ENCODE measurements around the gene CYSRT1.
"Not testable (repeated sequence)": the region's sequence is repeated elsewhere in the genome, so short reads cannot be mapped to it uniquely, and the experiment has no call there.

Gene CYSRT1

DNA sequence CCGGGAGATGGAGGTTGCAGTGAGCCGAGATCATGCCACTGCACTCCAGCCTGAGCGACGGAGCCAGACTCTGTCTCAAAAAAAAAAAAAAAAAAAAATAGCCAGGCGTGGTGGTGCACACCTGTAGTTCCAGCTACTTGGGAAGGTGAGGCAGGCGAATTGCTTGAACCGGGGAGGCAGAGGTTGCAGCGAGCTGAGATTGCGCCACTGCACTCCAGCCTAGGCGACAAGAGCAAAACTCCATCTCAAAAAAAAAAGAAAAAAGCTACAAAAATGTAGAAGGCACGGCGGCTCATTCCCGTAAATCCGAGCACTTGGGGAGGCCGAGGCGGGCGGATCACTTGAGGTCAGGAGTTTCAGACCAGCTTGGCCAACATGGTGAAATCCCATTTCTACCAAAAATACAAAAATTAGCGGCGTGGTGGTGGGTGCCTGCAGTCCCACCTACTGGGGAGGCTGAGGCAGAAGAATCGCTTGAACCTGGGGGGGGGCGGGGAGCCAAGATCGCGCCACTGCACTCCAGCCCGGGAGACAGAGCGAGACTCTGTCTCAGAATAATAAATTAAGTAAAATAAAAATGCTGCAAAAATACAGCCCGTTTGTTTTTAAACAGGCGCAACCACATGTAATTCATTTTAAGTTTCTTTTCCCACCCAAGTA lies 14.7 kb downstream of the CYSRT1 start:
- peak overlapping the region; percentile 72 to 94 for H3K9ac ChIP-seq (ENCODE audit: low read depth in 1 of 2, low read length in 2 of 2)
- peaks cover 52 to 60% of the 10 kb centered on the region in 2 donors for H3K4me1 ChIP-seq (ENCODE audit: control insufficient read depth in 2 of 2, insufficient read depth in 2 of 2, low read length in 2 of 2)
- H3K27ac ChIP-seq (ENCODE audit: low read depth in 2 of 2, low read length in 2 of 2), result peak overlapping the region; percentile 99
- not testable (repeated sequence) for H3K27me3 ChIP-seq (ENCODE audit: control insufficient read depth in 2 of 2, insufficient read depth in 2 of 2, low read length in 2 of 2); H3K9me3 ChIP-seq (ENCODE audit: control insufficient read depth in 2 of 2, low read length in 2 of 2)
- peak overlapping the region; percentile 71 to 78 for H3K4me3 ChIP-seq (ENCODE audit: low read length in 2 of 2)
- H3K36me3 ChIP-seq (ENCODE audit: control insufficient read depth in 2 of 2, insufficient read depth in 2 of 2, low read length in 2 of 2), result peaks cover 14 to 19% of the 10 kb centered on the region in 2 donors

DNA sequence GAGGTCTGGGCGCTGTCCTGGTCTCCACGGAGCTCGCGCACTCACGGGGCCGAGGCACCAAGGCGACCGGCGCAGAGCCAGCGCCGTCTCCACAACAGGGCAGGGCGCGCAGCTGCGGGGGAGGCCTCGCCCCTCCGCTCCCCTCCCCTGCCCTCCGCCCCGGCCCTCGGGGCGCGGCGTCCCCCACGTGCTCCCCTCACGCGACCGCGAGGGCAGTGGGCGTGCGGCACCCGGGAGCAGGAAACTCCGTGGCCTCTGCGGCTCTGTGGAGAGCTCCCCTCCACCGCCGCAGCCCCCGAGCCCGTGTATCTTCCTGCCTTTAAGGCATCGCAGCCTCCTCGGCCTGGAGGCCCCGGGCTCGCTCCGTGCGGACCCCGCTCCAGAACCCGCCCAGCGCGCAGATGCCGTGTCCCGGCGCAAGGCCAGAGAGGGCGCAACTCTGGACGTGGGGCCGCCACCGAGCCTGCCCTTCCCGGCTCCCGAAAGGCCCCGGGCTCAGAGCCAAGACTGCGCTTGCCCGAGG lies 15.4 kb downstream of the CYSRT1 start:
- no peaks in the 10 kb centered on the region for H3K27me3 ChIP-seq (ENCODE audit: control insufficient read depth in 2 of 2, insufficient read depth in 2 of 2, low read length in 2 of 2)
- H3K4me3 ChIP-seq (ENCODE audit: low read length in 2 of 2), result peak overlapping the region; percentile 71 to 78
- peak overlapping the region; percentile 99 for H3K27ac ChIP-seq (ENCODE audit: low read depth in 2 of 2, low read length in 2 of 2)
- peak overlapping the region; percentile 72 to 94 for H3K9ac ChIP-seq (ENCODE audit: low read depth in 1 of 2, low read length in 2 of 2)
- peaks cover 52 to 60% of the 10 kb centered on the region in 2 donors for H3K4me1 ChIP-seq (ENCODE audit: control insufficient read depth in 2 of 2, insufficient read depth in 2 of 2, low read length in 2 of 2)
- H3K9me3 ChIP-seq (ENCODE audit: control insufficient read depth in 2 of 2, low read length in 2 of 2), result no peaks in the 10 kb centered on the region
- peaks cover 14 to 19% of the 10 kb centered on the region in 2 donors for H3K36me3 ChIP-seq (ENCODE audit: control insufficient read depth in 2 of 2, insufficient read depth in 2 of 2, low read length in 2 of 2)

DNA sequence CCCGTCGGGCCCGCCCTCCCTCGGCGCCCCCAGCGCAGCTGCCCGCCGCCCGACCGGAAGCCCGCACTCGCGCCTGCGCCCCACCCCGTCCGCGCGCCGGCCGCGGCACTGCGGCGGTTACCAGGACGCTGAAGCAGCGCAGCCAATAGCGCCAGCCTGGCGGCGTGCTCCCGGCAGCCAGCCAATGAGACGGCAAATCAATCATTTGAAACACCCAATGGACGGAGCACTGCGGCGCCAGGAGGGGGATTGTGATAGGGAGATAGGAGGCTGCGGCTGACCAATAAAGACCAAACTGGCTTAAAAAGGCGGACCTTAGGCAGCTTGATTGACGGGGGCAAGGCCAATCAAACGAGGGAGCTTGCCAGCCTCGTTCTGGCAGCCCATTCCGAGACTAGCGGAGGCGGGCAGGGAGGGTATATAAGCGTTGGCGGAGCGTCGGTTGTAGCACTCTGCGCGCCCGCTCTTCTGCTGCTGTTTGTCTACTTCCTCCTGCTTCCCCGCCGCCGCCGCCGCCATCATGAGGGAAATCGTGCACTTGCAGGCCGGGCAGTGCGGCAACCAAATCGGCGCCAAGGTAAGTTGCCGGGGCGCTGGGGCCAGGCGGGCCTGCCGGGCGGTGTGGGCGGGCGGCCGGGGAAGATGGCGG lies 16.0 kb downstream of the CYSRT1 start, which contains the start of gene TUBB4B:
TUBB4B (plus strand) TSS at position 447 of the 649 bp plus-strand sequence; CDS start at position 521, 74 bp downstream.
- Histone ChIP-seq H3K27ac (ENCODE audit: low read depth in 2 of 2, low read length in 2 of 2) (peak within 1 kb of the TSS; percentile 99), H3K4me3 (ENCODE audit: low read length in 2 of 2) (peak within 1 kb of the TSS; percentile 75 to 85), H3K9ac (ENCODE audit: low read depth in 1 of 2, low read length in 2 of 2) (peak within 1 kb of the TSS; percentile 72 to 94), H3K36me3 (ENCODE audit: control insufficient read depth in 2 of 2, insufficient read depth in 2 of 2, low read length in 2 of 2) (peaks cover 14 to 19% of the 10 kb centered on the region in 2 donors), H3K27me3 (ENCODE audit: control insufficient read depth in 2 of 2, insufficient read depth in 2 of 2, low read length in 2 of 2) (no peaks in the 10 kb centered on the region), H3K9me3 (ENCODE audit: control insufficient read depth in 2 of 2, low read length in 2 of 2) (no peaks in the 10 kb centered on the region), H3K4me1 (ENCODE audit: control insufficient read depth in 2 of 2, insufficient read depth in 2 of 2, low read length in 2 of 2) (peaks cover 52 to 60% of the 10 kb centered on the region in 2 donors)

DNA sequence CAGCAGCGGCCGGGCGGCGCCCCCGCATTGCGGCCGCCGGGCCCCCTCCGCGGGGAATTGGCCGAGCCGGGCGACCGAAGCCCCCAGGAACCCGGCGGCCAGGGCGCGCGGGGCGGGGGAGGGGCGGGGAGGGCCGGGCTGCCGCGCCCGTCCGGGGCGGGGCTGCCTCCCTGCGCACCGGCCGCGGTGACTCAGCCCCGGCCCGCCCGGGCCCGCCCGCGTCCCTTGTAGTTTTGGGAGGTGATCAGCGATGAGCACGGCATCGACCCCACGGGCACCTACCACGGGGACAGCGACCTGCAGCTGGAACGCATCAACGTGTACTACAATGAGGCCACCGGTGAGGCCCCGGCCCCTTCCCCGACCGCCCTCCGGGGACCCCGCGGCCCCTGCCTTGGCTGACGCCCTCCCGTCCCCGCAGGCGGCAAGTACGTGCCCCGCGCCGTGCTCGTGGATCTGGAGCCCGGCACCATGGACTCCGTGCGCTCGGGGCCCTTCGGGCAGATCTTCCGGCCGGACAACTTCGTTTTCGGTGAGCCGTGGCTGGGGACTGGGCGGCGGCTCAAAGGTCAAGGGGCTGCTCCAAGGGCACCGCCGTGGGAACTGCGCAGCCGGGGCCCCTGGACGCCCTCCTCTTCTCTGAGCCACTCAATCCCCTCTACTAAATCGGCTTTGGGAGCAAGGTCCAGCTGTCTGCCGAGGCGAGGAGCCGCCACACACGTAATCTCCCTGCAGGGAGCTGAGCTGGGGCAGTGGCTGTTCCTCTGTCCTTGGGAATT lies 16.7 kb downstream of the CYSRT1 start:
- Histone ChIP-seq H3K4me3 (ENCODE audit: low read length in 2 of 2) (peak overlapping the region; percentile 75 to 85), H3K4me1 (ENCODE audit: control insufficient read depth in 2 of 2, insufficient read depth in 2 of 2, low read length in 2 of 2) (peaks cover 47 to 58% of the 10 kb centered on the region in 2 donors), H3K27me3 (ENCODE audit: control insufficient read depth in 2 of 2, insufficient read depth in 2 of 2, low read length in 2 of 2) (no peaks in the 10 kb centered on the region), H3K9ac (ENCODE audit: low read depth in 1 of 2, low read length in 2 of 2) (peak overlapping the region; percentile 72 to 93), H3K27ac (ENCODE audit: low read depth in 2 of 2, low read length in 2 of 2) (peak overlapping the region; percentile 92 to 95), H3K9me3 (ENCODE audit: control insufficient read depth in 2 of 2, low read length in 2 of 2) (no peaks in the 10 kb centered on the region), H3K36me3 (ENCODE audit: control insufficient read depth in 2 of 2, insufficient read depth in 2 of 2, low read length in 2 of 2) (peaks cover 14 to 19% of the 10 kb centered on the region in 2 donors)

DNA sequence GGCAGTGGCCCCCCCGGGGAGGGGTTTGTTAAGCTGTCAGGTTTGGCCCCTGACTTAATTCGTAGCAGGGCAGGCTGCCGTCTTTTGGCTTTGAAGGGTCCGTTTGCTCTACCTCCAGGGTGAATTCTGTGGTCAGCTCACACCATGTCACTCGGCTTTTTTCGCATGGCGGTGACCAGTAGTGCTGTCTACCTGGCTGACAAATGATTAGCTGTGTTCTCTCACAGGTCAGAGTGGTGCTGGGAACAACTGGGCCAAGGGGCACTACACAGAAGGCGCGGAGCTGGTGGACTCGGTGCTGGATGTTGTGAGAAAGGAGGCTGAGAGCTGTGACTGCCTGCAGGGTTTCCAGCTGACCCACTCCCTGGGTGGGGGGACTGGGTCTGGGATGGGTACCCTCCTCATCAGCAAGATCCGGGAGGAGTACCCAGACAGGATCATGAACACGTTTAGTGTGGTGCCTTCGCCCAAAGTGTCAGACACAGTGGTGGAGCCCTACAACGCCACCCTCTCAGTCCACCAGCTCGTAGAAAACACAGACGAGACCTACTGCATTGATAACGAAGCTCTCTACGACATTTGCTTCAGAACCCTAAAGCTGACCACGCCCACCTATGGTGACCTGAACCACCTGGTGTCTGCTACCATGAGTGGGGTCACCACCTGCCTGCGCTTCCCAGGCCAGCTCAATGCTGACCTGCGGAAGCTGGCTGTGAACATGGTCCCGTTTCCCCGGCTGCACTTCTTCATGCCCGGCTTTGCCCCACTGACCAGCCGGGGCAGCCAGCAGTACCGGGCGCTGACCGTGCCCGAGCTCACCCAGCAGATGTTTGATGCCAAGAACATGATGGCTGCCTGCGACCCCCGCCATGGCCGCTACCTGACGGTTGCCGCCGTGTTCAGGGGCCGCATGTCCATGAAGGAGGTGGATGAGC lies 17.6 kb downstream of the CYSRT1 start:
- peaks cover 14 to 19% of the 10 kb centered on the region in 2 donors for H3K36me3 ChIP-seq (ENCODE audit: control insufficient read depth in 2 of 2, insufficient read depth in 2 of 2, low read length in 2 of 2)
- peak overlapping the region; percentile 75 to 85 for H3K4me3 ChIP-seq (ENCODE audit: low read length in 2 of 2)
- no peaks in the 10 kb centered on the region for H3K27me3 ChIP-seq (ENCODE audit: control insufficient read depth in 2 of 2, insufficient read depth in 2 of 2, low read length in 2 of 2)
- H3K4me1 ChIP-seq (ENCODE audit: control insufficient read depth in 2 of 2, insufficient read depth in 2 of 2, low read length in 2 of 2), result peaks cover 38 to 49% of the 10 kb centered on the region in 2 donors
- peak overlapping the region; percentile 72 to 93 for H3K9ac ChIP-seq (ENCODE audit: low read depth in 1 of 2, low read length in 2 of 2)
- no peaks in the 10 kb centered on the region for H3K9me3 ChIP-seq (ENCODE audit: control insufficient read depth in 2 of 2, low read length in 2 of 2)
- H3K27ac ChIP-seq (ENCODE audit: low read depth in 2 of 2, low read length in 2 of 2), result peak overlapping the region; percentile 92 to 94

DNA sequence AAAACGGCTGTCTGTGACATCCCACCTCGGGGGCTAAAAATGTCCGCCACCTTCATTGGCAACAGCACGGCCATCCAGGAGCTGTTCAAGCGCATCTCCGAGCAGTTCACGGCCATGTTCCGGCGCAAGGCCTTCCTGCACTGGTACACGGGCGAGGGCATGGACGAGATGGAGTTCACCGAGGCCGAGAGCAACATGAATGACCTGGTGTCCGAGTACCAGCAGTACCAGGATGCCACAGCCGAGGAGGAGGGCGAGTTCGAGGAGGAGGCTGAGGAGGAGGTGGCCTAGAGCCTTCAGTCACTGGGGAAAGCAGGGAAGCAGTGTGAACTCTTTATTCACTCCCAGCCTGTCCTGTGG lies 18.3 kb downstream of the CYSRT1 start:
- not testable (repeated sequence) for H3K9ac ChIP-seq (ENCODE audit: low read depth in 1 of 2, low read length in 2 of 2); H3K27me3 ChIP-seq (ENCODE audit: control insufficient read depth in 2 of 2, insufficient read depth in 2 of 2, low read length in 2 of 2); H3K27ac ChIP-seq (ENCODE audit: low read depth in 2 of 2, low read length in 2 of 2); H3K9me3 ChIP-seq (ENCODE audit: control insufficient read depth in 2 of 2, low read length in 2 of 2)
- peaks cover 31 to 42% of the 10 kb centered on the region in 2 donors for H3K4me1 ChIP-seq (ENCODE audit: control insufficient read depth in 2 of 2, insufficient read depth in 2 of 2, low read length in 2 of 2)
- H3K36me3 ChIP-seq (ENCODE audit: control insufficient read depth in 2 of 2, insufficient read depth in 2 of 2, low read length in 2 of 2), result peaks cover 14 to 19% of the 10 kb centered on the region in 2 donors
- H3K4me3 ChIP-seq (ENCODE audit: low read length in 2 of 2), result peak overlapping the region in 1 of 2 donors; percentile 85

DNA sequence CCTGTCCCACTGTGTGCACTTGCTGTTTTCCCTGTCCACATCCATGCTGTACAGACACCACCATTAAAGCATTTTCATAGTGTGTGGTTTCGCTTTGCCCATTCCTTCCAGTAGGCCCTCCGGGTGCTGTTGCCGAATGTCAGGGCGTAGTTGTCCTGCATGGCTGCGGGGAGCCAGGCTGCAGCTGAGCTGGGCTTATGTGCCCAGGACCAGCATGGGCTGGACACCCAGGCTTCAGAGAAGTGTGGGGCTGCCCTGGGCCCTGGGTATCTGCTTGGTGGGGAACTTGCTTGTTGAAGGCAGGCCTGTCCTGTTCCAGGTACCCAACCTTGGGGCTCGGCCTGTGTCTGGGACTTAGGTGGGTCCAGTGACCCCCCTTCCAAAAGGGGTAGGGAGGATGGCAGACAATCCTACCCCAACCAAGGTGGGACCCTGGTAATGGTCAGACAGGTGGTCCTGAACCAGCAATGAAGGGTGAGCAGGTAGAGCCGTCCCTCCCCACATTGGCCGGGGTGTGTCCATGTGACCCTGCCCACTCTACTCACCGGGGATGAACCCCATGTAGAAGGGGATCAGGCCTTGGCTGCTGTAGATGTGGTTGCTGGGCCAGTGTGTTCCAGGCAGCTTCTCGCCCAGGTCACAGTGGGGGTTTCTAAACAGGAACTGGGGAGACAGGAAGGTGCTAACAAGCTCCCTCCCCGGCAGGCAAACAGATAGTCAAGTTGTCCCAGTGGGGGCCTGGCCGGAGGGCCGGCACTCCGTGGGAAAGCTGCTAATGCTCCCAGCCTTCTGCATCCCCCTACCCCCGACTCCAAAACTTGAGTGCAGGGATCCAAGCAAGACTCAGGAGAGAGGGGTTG lies 18.9 kb downstream of the CYSRT1 start:
- no peaks in the 10 kb centered on the region for H3K9me3 ChIP-seq (ENCODE audit: control insufficient read depth in 2 of 2, low read length in 2 of 2)

DNA sequence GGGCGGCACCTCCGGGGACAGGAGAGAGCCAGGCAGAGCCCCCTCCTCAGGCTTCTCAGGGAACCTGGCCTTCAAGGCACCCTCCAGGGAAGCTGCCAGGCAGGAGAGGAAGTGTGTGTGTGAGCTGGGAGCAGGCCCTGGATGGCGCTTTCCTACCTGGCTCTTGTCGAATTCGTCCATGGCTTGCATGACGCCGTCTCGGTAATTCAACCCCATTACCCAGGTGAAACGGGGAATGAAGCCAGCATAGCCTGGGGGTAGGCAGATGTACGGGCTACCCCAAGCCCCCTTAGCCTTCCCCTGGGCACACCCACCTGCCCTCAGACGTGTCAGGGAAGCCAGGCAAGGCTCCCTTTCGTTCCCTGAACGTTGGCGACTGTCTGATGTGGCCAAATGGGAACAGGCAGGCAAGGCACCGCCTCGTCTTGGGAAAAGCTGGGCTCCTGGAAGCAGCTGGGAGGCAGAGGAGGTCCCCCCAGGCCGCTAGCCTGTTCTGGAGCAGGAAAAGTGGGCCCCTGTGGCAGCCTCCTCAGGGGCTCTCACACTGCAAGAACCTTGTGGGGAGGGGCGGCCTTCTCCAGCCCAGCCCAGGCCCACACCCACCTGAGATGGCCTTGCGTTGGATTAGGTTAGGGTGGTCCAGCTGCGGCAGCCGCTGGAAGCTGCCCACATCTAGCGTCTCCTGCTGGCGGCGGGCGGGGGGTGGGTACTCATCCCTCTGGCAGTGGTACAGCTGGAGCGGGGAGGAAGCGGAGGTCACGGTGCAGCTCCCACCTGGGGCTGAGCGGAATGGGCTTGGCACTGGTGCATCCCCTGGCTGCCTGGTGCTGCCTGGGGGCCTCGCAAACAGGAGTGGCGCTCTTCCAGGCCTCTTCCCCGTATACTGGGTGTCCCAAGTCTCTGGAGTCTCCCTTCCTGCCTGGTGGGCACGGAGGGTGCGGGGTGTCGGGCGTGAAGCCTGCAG lies 19.8 kb downstream of the CYSRT1 start:
- Histone ChIP-seq H3K36me3 (ENCODE audit: control insufficient read depth in 2 of 2, insufficient read depth in 2 of 2, low read length in 2 of 2) (peaks cover 14 to 19% of the 10 kb centered on the region in 2 donors), H3K27ac (ENCODE audit: low read depth in 2 of 2, low read length in 2 of 2) (no peak overlapping the region), H3K9me3 (ENCODE audit: control insufficient read depth in 2 of 2, low read length in 2 of 2) (no peaks in the 10 kb centered on the region), H3K9ac (ENCODE audit: low read depth in 1 of 2, low read length in 2 of 2) (no peak overlapping the region), H3K4me3 (ENCODE audit: low read length in 2 of 2) (no peak overlapping the region), H3K27me3 (ENCODE audit: control insufficient read depth in 2 of 2, insufficient read depth in 2 of 2, low read length in 2 of 2) (no peaks in the 10 kb centered on the region), H3K4me1 (ENCODE audit: control insufficient read depth in 2 of 2, insufficient read depth in 2 of 2, low read length in 2 of 2) (peaks cover 21 to 31% of the 10 kb centered on the region in 2 donors)

More for the DNA sequence above, 18.9 kb downstream of the CYSRT1 start:
- Histone ChIP-seq H3K27me3 (ENCODE audit: control insufficient read depth in 2 of 2, insufficient read depth in 2 of 2, low read length in 2 of 2) (no peaks in the 10 kb centered on the region), H3K9ac (ENCODE audit: low read depth in 1 of 2, low read length in 2 of 2) (no peak overlapping the region), H3K4me3 (ENCODE audit: low read length in 2 of 2) (no peak overlapping the region), H3K4me1 (ENCODE audit: control insufficient read depth in 2 of 2, insufficient read depth in 2 of 2, low read length in 2 of 2) (peaks cover 25 to 36% of the 10 kb centered on the region in 2 donors), H3K27ac (ENCODE audit: low read depth in 2 of 2, low read length in 2 of 2) (no peak overlapping the region), H3K36me3 (ENCODE audit: control insufficient read depth in 2 of 2, insufficient read depth in 2 of 2, low read length in 2 of 2) (peaks cover 14 to 19% of the 10 kb centered on the region in 2 donors)

All from mucosa of rectum (tissue), 2 donors.